Measurements from ENCODE around the gene P2RY6. TPM values are rescaled to one million over a fixed set of nuclear protein-coding genes. Genes with fewer than 3 reads are reported as not detected.
"Not testable (repeated sequence)": the region's sequence is repeated elsewhere in the genome, so short reads cannot be mapped to it uniquely, and the experiment has no call there.

The P2RY6 gene
- total RNA-seq, 1 donor from 2014 or later: not detected

DNA sequence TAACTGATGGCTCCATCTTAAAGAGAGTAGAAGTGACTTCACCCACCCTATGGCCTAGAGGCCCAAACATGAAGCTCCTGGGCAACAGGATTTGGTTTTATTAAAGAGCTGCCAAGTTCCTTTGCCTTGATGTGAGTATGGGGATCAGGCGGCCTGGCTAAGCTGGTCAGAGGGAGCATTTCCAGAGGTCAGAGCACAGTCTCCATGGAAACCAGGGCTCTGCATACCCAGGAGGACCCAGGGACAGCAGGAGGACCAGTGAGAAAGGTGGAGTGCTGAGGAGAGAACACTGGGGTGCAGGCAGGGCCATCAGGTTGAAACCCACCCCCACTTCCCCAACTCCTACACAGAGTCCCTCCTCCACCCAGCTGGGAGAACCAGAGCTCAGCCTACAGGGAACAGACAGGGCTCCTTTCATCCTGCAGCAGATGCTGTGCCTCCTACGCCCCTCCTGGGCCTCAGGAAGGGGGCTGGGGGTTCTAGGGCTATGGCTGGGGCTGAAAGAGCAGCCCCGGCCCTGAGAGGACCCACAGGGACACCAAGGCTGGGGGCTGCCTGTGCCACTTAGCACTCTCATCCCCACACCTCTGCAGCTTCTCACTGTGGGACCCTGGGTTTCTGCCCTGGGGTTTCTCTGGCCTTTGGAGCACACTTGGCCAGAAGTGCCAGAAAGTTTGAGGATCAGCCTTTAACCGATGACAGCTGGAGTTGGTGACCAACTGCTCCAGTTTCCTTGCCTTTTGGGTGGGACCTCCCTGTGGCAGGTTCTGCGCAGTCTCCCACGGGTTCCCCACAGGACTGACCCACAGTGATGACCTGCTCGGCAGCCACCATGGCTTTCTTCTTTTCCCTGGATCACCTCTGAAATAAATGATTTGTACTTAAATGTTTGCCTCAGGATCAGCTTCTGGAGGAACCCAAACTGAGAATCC lies 13.8 kb upstream of the P2RY6 start:
- intact Hi-C loops (cut with micrococcal nuclease): no loop called here

DNA sequence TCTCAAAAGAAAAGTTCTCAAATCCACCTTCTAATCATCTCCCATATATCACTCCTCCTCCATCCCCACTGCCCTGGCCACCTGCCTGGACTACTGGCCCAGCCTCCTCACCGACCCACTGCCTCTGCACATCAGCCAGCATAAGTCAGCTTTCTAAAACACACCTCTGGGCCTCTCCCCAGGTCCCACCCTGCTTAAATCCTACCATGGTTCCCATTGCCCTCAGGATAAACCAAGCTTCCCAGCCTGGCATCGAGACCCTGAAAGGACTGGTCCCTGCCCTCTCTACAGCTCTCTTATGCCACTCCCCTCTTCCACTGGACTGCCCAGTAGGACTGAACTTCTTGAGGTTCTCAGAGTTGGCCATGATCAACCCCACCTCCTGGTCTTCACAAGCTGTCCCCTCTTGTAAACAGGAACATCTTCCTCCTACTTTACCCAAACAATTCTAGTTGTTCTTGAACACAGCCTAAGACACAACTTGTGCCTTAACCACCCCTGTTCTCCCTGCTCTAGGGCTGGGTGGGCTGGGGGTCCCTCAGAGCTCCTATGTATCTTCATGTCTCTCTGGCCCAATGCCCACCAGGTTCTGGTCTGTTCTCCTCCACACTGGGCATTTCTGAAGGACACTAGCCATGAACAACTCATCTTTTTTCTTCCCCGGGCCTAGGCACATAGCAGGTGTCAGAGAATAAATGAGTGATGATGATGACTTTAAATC lies 12.6 kb upstream of the P2RY6 start:
- intact Hi-C loops (cut with micrococcal nuclease): no loop called here

DNA sequence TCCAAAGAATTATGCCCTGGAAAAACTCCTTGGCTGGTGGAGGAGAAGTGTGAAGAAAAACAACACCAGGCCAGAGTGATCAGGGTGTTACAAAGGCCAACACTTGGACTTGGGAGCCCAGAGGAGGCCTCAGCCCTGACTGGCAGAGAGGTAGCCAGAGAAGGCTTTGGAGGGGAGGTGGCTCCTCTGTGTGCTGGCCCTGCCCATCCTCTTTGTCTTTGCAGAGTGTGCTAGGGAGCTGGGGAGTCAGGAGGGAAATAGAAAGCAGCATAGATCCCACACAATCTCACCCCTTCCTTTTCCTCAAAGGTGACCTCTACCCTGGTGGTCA lies 12.0 kb upstream of the P2RY6 start:
- intact Hi-C loops (cut with micrococcal nuclease): no loop called here

DNA sequence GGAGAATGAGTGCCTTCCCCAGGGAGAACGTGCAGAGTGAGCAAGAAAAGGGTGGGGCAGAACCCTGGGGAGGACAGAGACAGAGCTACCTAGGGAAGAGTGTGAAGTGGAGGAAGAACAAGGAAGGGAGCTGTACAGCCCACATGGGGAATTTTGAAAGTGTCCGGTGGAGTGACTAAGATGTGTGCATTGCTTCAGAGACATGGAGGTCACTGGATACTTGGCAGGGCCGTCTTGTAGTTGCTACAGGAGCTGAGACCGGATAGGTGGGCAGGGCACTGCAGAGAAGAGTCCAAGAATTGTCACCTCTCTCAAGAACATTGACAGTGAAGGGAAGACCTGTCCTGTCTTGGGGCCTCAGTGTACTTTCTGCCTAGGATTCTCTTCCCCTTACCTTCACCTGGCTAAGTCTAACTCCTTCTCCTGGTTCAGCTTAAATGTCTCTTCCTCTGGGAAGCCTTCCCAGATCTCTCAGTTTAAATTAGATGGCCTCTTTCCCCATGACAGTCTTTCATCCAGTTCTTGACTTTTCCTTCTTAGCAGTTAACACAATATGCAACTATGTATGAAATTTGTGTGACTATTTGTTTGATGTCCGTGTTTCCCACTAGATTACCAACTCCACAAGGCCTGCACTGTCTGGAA lies 9.2 kb upstream of the P2RY6 start:
- intact Hi-C loops (cut with micrococcal nuclease): no loop called here

DNA sequence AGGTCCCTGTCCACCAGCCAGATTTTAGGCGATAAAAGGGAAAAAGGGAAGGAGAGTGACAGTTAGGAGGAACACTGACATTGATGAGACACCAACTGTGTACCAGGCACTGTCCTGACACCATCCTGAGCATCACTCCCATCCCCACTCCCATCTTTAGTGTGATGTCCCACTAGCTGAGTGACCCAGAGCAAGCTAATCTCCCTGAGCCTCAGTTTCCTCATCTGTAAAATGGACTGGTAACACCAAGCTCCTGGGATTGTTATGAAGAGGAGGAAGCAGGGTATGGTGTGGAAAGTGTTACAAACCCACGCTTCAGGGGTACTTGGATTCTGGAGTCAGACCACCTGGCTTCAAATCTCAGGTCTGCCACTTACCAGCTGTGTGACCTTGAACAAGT lies 8.5 kb upstream of the P2RY6 start:
- intact Hi-C loops (cut with micrococcal nuclease): no loop called here

DNA sequence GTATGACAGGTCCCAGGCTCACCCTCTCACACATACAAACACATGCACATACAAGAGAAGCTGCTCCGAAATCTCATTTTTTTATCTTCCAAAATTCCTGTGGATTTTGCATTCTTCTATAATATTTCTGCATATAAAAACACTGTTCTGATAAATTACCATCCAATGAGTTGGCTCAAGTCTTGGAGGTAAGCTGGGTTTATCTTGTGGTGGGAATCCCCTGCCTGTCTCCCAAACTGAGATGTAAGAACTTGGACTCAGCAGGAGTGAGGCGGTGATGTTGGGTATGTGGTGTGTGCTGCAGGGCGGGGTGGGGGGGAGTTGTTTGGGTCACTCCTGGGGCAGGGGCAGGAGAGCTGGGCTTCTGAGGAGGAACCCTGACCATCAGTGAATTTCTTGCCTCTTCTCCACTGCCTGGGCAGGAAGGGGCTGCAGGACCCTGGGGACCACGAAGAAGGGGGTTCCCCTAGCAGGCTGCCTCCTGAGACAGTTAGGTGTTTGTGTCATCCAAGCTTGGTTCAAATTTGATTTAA lies 6.8 kb upstream of the P2RY6 start:
- intact Hi-C loops (cut with micrococcal nuclease): no loop called here

DNA sequence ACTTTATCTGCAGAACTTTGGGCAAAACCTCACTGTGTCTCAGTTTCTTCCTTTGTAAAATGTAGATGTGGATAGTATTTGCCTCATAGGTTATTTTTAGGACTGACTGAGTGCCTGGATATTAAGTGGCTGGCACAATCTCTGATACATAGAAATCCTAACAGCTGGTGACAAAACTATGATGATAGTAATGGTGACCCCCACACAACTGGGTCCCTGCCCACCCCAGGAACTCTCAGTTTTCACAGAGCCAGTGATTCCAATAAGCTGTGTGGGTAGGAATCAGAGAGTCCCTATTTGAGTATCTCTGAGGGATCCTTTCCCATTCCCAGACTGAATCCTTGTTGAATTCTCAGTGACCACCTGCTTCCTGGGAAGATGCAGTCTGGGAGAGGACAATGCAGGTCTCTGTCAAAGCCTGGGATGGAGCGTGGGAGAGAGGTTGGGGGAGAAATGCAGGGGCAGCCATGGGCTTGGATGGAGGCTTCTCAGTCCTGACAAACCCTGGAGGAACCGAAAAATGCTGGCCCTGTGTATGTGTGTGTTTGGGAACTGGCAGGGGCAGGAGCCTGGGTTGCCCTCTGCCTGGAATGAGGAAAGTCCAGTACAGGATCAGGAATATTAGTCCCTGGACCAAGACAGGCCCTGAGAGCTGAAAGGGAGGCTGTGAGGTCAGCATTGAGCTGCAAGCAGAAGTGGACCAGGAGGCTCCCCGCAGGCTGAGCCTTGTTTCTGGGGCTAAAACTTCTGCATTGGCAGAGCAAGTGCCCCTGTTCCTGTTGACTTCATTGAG lies 6.1 kb upstream of the P2RY6 start:
- intact Hi-C loops (cut with micrococcal nuclease): no loop called here

DNA sequence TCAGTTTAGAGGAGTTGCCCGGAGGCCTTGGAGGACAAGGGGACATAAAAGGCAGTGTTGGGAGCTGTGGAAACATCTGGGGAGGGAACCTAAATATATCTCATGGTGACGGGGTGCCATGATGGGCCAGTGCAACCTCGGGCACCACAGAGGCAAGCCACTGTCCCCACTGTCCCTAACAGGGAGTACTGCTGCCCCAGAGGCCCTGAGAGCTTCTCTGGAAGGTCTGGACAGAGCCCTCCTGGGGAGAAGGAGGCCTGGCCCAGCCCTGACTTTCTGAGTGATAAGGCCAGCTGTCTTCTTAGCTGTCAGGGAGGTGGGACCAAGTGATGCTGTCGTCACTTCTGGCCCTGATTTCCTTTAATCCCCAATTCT lies 5.5 kb upstream of the P2RY6 start:
- intact Hi-C loops (cut with micrococcal nuclease): no loop called here

DNA sequence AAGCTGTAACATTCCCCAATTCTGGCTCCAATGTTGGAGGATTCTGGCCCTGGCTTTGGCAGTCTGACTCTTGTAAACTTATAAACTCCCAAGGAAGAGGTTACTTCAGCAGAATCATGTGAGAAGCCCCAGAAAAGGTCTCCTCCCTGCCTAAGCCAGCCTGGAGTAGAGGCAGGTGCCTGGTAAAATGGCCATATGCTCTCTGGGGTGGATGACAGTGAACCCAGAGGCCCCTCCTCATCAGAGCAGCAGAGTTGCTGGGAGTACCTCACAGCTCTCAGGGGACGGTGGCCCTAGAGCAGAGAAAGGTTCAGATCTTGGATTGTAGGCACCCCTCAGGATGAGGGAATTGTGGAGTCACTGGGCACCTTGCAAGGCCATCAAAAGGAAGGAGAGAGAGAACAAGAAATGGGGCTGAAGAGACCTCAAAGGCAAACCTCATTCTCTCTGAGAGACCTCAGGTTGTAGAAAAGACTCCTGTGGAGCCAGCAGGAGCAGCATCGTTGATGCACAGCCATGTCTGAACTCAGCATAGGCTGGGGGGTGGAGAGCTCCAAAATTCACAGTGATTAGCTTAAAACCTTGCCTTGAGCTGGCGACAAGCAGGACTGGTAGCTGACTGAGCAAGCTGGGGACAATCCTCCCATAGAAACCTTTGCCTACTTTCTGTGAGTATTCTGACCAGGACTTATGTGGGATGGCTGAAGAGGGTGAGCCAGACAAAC lies 4.9 kb upstream of the P2RY6 start:
- intact Hi-C loops (cut with micrococcal nuclease): no loop called here

DNA sequence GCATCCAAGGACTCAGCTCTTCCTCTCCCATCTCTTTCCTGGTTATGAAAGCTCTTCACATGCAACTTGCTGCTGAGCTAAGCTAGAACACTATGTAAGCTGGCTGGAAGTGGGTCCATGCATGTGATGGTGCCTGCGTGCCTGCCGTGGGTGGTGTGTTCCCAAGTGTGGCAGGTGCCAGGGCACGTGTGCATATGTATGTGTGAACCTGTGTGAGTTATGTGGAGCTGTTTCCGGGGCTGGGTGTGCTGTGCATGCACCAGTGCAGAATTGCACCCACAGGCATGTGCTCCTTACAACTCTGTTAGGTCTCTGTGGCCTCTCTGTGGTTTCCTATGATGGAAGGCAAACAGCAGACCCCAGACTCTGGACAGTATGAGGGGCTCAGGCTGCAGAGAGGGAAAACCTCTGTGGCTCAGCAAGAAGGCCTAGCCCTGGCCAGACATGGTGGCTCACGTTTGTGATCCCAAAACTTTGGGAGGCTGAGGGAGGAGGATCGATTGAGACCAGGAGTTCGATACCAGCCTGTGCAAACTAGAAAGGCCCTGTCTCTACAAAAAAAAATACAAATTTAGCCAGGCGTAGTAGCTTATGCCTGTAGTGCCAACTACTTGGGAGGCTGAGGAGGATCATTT lies 4.1 kb upstream of the P2RY6 start:
- intact Hi-C loops (cut with micrococcal nuclease): no loop called here

DNA sequence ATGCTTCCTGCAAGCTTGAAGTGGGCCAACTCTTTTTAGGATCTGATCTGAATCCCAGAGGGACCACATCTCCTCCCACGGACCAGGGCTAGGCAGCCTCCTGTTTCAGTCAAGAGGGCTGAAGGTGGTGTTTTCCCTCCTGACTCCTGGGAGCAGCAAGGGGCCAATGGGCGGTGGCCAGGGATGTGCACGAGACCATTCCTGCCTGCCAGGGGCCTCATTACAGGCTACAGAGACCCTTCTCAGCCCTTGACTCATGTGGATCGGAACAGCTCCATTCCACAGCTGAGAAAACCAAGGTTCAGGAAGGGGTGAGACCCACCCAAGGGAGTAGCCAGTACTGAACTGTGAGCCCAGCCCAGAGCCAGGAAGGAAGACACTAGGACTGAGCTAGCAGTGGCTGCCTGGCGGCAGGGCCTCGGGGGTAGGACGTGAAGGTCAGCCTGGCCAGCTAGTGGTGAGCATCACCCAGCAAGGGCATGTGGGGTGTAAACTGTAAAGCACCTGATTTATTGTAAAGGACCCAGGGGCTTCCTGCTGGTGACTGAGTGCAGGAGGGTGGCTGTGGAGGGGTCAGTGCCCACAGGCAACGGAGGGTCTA lies 3.4 kb upstream of the P2RY6 start:
- intact Hi-C loops (cut with micrococcal nuclease): no loop called here

DNA sequence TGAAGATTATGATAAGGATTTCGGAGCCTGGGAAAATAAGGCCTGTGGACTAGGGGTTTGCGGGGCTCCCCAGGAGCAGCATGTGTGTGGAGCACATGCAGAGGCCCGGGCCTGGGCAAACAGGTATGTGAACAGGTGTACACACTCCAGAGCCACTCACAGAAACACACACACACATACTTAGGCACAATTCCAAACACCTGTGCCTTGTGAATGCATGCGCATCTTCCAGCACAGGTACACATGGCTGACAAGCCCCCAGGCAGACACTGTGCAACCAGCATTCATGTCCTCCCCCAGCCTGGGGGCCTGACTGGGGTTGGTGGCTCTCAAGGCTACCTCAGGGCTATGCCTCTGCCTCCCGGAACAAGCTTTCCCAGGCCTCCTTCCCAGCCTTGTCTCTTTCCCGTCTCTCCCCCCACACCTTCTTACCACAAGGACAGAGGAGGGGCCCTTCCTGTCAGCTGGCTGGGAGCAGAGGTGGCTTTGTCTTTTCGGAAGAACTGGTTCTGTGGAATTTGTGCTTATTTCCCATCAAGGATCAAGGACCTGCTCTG lies 2.6 kb upstream of the P2RY6 start:
- intact Hi-C loops (cut with micrococcal nuclease): no loop called here

DNA sequence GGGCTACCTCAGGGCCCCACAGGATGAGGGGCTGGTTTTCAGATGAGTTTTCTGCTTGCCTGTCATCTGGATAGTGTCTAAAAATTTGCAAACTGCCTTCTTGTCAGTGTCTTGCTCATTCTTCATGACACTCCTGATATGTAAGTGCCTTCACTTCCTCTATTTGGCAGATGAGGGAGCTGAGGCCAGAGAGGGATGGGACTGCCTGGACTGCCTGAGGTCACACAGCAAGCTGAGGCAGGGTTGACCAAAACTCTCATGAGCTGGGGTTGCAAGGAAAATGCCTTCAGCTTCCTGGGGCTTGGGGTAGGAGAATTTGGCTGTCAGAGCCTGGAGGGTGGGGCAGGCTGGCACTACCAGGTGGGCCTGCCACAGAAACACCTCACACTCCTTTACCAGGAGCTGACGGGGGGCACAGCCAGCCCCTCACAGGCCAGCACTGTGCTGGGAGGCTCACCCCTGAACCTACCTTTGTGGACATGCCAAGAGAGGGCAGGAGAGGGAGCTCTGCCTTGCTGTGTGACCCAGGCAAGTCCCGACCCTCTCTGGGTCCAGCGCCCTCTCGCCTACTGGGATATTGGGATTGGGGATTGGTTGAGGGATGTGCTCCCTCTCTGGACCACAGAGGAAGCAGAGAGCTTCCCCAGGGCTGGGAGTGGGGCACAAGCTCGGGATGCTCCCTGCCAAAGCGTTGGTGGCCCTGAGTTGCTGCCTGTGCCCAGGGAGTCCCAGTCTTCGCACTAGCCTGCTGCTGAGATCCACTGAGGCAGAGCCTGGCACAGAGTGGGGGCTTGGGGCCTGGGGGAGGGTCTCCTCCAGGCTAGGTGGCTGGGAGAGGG lies 1.9 kb upstream of the P2RY6 start:
- intact Hi-C loops (cut with micrococcal nuclease): no loop called here

DNA sequence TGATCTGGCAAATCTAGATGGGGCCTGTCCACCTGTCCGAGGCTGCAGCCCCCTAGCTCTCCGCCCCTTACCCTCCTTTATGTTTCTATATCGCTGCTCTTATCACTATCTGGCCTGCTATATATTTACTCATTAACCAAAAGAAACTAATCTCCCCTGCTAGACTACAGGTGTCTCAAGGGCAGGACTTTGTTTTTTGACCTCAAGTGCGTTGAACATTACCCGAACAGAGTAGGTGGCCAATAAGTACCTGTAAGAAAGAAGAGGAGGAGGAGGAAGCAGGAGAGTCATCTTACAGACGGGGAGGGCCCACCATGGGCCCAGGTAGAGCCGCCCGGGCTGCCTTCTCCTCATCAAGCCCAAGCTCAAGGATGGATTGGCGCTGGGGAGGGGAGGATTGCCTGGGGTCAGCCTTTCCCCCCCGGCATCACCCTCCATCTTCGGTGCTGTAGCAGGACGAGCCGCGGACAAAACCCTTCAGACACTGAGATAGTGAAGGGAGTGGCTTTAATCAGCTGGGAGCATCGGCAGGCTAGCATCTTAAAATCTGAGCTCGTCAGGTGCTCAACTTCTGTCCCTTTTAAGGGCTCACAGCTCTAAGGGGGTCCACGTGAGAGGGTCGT lies 1.2 kb upstream of the P2RY6 start:
- intact Hi-C loops (cut with micrococcal nuclease): no loop called here

DNA sequence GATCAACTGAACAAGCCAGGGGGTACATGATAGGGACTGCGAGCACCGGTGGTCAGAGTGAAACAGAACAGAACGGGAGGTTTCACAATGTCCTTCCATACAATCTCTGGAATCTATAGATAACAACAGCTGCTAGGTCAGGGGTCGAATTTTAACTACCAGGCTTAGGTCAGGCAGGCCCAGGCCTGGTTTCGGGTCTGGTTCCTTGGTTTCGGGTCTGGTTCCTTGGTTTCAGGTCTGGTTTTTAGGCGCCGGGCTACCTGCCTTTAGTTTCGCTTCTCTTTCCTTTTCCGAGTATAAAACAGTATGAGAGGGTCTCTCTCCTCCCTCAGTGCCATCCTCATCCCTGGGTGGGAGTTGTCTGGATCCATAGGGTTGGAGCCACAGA lies 666 bp upstream of the P2RY6 start:
- intact Hi-C loops (cut with micrococcal nuclease): not testable (repeated sequence)

DNA sequence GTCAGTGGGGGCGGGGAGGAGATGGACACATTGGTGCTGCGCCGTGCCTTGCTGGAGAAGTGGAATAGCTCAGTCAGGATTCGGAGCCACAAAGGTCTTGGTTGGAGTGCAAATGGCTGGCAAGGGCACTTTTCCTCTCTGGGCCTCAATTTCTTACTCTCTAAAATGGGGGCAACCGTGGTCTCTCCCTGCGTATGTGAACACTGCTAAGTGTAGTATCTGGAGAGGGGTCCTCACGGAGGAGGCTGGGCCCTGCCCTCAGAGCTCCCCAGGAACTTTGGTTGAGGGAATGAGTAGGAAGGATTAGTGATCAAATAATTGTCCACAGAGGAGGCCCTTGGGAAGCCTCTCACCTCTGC lies 521 bp downstream of the P2RY6 start:
- intact Hi-C loops (cut with micrococcal nuclease): no loop called here

DNA sequence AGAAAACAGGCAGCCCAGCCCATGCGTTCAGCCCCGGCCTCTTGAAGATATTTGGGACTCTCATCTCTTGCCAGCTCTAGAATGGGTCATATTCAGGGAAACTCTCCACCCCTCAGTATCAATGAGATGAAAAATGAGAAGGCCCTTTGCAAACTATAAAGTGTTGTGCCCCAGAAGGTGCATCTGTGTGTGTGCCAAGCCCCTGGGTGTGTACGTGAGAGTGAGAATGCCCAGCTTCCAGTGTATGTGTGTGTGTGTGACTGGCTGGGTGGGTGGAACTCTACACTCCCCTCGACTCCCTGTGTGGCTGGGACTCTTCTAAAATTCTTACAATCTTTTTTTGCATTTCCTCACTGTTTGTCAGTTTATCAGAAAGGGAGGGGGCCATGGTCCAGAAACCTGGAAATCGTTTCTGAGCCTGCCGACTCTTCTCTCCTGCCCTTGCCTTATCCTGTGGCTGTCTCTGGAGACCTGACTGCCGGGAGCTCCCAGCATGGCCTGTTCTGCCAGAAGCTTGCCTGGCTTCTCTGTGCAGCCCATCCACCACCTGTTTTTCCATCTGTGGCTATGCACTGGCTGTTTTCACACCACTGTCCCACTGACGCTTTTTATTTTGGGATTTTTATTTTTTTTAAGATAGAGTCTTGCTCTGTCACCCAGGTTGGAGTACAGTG lies 1.2 kb downstream of the P2RY6 start:
- intact Hi-C loops (cut with micrococcal nuclease): no loop called here

DNA sequence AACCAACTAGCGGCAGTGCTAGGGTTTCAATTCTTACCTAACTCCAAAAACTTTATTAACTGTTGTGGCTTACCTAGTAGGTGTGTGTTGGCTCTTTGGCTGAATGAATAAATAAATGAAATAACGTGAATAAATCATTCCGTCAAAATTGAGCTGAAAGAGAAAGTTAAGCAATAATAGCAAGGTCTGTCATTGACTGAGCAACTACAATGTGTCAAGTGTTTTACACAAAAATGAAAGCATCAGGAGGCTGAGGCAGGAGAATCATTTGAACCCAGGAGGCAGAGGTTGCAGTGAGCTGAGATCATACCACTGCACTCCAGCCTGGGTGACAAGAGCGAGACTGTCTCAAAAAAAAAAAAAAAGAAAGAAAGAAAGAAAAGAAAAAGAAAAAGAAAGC lies 2.1 kb downstream of the P2RY6 start:
- intact Hi-C loops (cut with micrococcal nuclease): not testable (repeated sequence)

Measured in T-helper 2 cell treated with Interferon-gamma antibody and Interleukin-4, amounts not matched to agents 100 ng/mL and 5 ng/mL, for 36 hours (primary cell).